HepG2 (cell line): ENCODE measurements around the gene CALU. TPM values are rescaled to one million over a fixed set of nuclear protein-coding genes. Genes with fewer than 3 reads are reported as not detected.

Source experiments
- ATAC-seq: fragments of 200-7000 bp; cut with Tn5 transposase; 3 replicates; pipeline ENCODE4 v1.9.1; 2020; ENCODE audit warnings: mild to moderate bottlenecking, moderate library complexity
- BruUV-seq: library from RNA; stranded (reverse); fragments of 400-500 nt; replicated peaks from 2 replicates; lab custom pipeline; 2021; lab: Mats Ljungman, UMichigan
- CTCF ChIA-PET: fragments of 300-600 bp; formaldehyde crosslinking; extraction: SDS; loops from one replicate; lab custom pipeline; 2021; ENCODE audit warnings: low total read pairs, inconsistent platforms, low intra/inter-chr PET ratio; lab: Yijun Ruan, JAX
- POLR2A ChIA-PET: fragments of 350-600 bp; sonication (Branson Sonifier 250); formaldehyde crosslinking; loops from one replicate; lab custom pipeline; 2020; ENCODE audit warnings: antibody characterized with exemption, inconsistent platforms; lab: Yijun Ruan, JAX
- DNase-seq: peaks from one replicate; pipeline ENCODE4 v3.0.0-alpha.2; 2015; ENCODE audit warnings: low spot score
- FAIRE-seq: peaks from 3 replicates; lab custom pipeline; 2011; peaks lifted over from hg19 to GRCh38; lab: Jason Lieb, UNC
- H2AFZ ChIP-seq: one replicate; pipeline ENCODE4 v1.6.1; 2011; ENCODE audit warnings: low read length, inconsistent platforms
- H3K27ac ChIP-seq: fragments of 300-600 bp; 3 replicates; pipeline ENCODE4 v1.8.0; 2011; ENCODE audit warnings: mixed run types, mild to moderate bottlenecking, mixed read lengths, low read length, inconsistent platforms; ENCODE audit not compliant: insufficient read depth; ENCODE audit errors: extremely low read length
- H3K27me3 ChIP-seq, 2 experiments: fragments of 200-600 bp in 1 of 2; 2 replicates in 1 of 2; 3 replicates in 1 of 2; pipeline versions ENCODE4 v1.6.0 to v1.8.0; 2011; ENCODE audit warnings: low read length in 2 of 2, mild to moderate bottlenecking in 2 of 2, moderate library complexity in 2 of 2, inconsistent platforms in 1 of 2; ENCODE audit not compliant: insufficient read depth in 2 of 2, control insufficient read depth in 1 of 2
- H3K36me3 ChIP-seq, 2 experiments: fragments of 200-600 bp in 1 of 2; replicated peaks in 1 of 2; 2 replicates in 1 of 2; 3 replicates in 1 of 2; pipeline versions ENCODE4 v1.5.1 to v1.8.0; 2011; ENCODE audit warnings: low read length in 2 of 2, inconsistent platforms in 1 of 2; ENCODE audit not compliant: insufficient read depth in 2 of 2, control insufficient read depth in 1 of 2
- H3K4me1 ChIP-seq: 2 replicates; pipeline ENCODE4 v1.5.1; 2012; ENCODE audit warnings: low read length, inconsistent platforms; ENCODE audit not compliant: insufficient read depth
- H3K4me2 ChIP-seq: 2 replicates; pipeline ENCODE4 v1.6.0; 2011; ENCODE audit warnings: low read depth, low read length, inconsistent platforms
- H3K4me3 ChIP-seq, 3 experiments: fragments of 200-600 bp in 1 of 3; sonication (generic), shearing (Covaris generic) in 1 of 3; replicated peaks in 1 of 3; 2 replicates each; pipeline ENCODE4 v1.5.1; 2011 to 2016; ENCODE audit warnings: low read length in 3 of 3, inconsistent platforms in 2 of 3, low read depth in 2 of 3, mild to moderate bottlenecking in 2 of 3, control low read depth in 1 of 3, mixed read lengths in 1 of 3; ENCODE audit not compliant: insufficient read depth in 1 of 3
- H3K79me2 ChIP-seq: one replicate; pipeline ENCODE4 v1.6.1; 2011; ENCODE audit warnings: low read length, inconsistent platforms; ENCODE audit not compliant: insufficient read depth
- H3K9ac ChIP-seq: 2 replicates; pipeline ENCODE4 v1.6.0; 2011; ENCODE audit warnings: mild to moderate bottlenecking, low read depth, low read length, inconsistent platforms; ENCODE audit not compliant: insufficient read depth
- H3K9me3 ChIP-seq: 2 replicates; pipeline ENCODE4 v1.5.1; 2012; ENCODE audit warnings: mild to moderate bottlenecking, low read length
- H4K20me1 ChIP-seq: 2 replicates; pipeline ENCODE4 v1.6.0; 2011; ENCODE audit warnings: inconsistent platforms, mild to moderate bottlenecking, low read length, moderate library complexity; ENCODE audit not compliant: insufficient read depth
- BCL6 ChIP-seq: IDR thresholded peaks from 2 replicates; pipeline ENCODE4 v1.6.1; 2016; ENCODE audit warnings: missing genetic modification reagents, missing compliant biosample characterization
- BRCA1 ChIP-seq: sonication (generic); formaldehyde crosslinking; IDR thresholded peaks from 2 replicates; pipeline ENCODE4 v1.4.0; 2020; ENCODE audit warnings: missing genetic modification reagents
- CBX5 ChIP-seq: sonication (generic); formaldehyde crosslinking; IDR thresholded peaks from 2 replicates; pipeline ENCODE4 v1.4.0; 2020; ENCODE audit warnings: missing genetic modification reagents, borderline replicate concordance
- FOXK2 ChIP-seq: fragments of 450-650 bp; IDR thresholded peaks from 2 replicates; pipeline ENCODE4 v1.6.1; 2016
- KLF13 ChIP-seq: sonication (generic); formaldehyde crosslinking; IDR thresholded peaks from 2 replicates; pipeline ENCODE4 v1.4.0; 2020; ENCODE audit warnings: mild to moderate bottlenecking, missing genetic modification reagents
- MAFK ChIP-seq, 2 experiments: IDR thresholded peaks in 1 of 2; conservative IDR thresholded peaks in 1 of 2; 2 replicates each; pipeline ENCODE4 v1.6.1; 2011; ENCODE audit warnings: improper control_type of control experiment in 2 of 2, low read length in 2 of 2
- MTA1 ChIP-seq: sonication (generic); formaldehyde crosslinking; IDR thresholded peaks from 2 replicates; pipeline ENCODE4 v1.4.0; 2020; ENCODE audit warnings: missing genetic modification reagents, mild to moderate bottlenecking, borderline replicate concordance
- NCOA1 ChIP-seq: sonication (generic); formaldehyde crosslinking; IDR thresholded peaks from 2 replicates; pipeline ENCODE4 v1.9.0; 2021; ENCODE audit warnings: missing genetic modification reagents
- NR2F6 ChIP-seq, 2 experiments: IDR thresholded peaks; 2 replicates each; pipeline ENCODE4 v1.6.1; 2016; ENCODE audit warnings: antibody characterized with exemption in 1 of 2, mild to moderate bottlenecking in 1 of 2
- PCBP1 ChIP-seq: fragments of 200-400 bp; formaldehyde crosslinking; IDR thresholded peaks from 2 replicates; pipeline ENCODE4 v1.6.1; 2017; ENCODE audit warnings: mild to moderate bottlenecking, low read depth, low read length, borderline replicate concordance
- SETDB1 ChIP-seq: sonication (generic); formaldehyde crosslinking; IDR thresholded peaks from 2 replicates; pipeline ENCODE4 v1.5.1; 2020; ENCODE audit warnings: missing genetic modification reagents, mild to moderate bottlenecking, borderline replicate concordance
- ZFAT ChIP-seq: sonication (generic); formaldehyde crosslinking; conservative IDR thresholded peaks from 2 replicates; pipeline ENCODE4 v1.8.1; 2023; ENCODE audit warnings: missing genetic modification reagents, inconsistent platforms
- ZNF20 ChIP-seq: sonication (generic); formaldehyde crosslinking; IDR thresholded peaks from 2 replicates; pipeline ENCODE4 v1.4.0; 2020; ENCODE audit warnings: mild to moderate bottlenecking, moderate library complexity, missing genetic modification reagents
- ZNF432 ChIP-seq: sonication (generic); formaldehyde crosslinking; IDR thresholded peaks from 2 replicates; pipeline ENCODE4 v1.5.0; 2020; ENCODE audit warnings: missing genetic modification reagents, mild to moderate bottlenecking, borderline replicate concordance
- ZNF782 ChIP-seq: sonication (generic); formaldehyde crosslinking; IDR thresholded peaks from 2 replicates; pipeline ENCODE4 v1.4.0; 2020; ENCODE audit warnings: missing genetic modification reagents, mild to moderate bottlenecking, borderline replicate concordance
- ZSCAN12 ChIP-seq: sonication (generic); formaldehyde crosslinking; IDR thresholded peaks from 2 replicates; pipeline ENCODE4 v1.9.0; 2021; ENCODE audit warnings: mild to moderate bottlenecking, missing genetic modification reagents
- WGBS: methylation state at CpG from one replicate; pipeline ENCODE4 v1.1.6; 2017; ENCODE audit warnings: low lambda C conversion rate; 5-methylcytosine and 5-hydroxymethylcytosine counted together
- in situ Hi-C: cut with HindIII; loops from 2 replicates; pipeline ENCODE4 v1.10.0; 2017; ENCODE audit warnings: low pct_unique_long_range_greater_than_20kb; ENCODE audit not compliant: extremely low pct_ligation_motif_present
- intact Hi-C: fragments of 100-400 bp; cut with micrococcal nuclease; formaldehyde crosslinking; loops from one replicate; pipeline ENCODE4 v1.10.0; 2022; ENCODE audit not compliant: unreplicated experiment
- polyA plus RNA-seq, 8 experiments: library from polyadenylated mRNA; depleted of rRNA in 3 of 8; stranded (reverse) in 7 of 8; unstranded in 1 of 8; fragments of >200 nt; fragmentation: Illumina TruSeq in 4 of 8; extraction: Trizol in 4 of 8; gene quantifications; 2 replicates each; pipeline versions ENCODE4 v1.2.1 to v1.2.3, GENCODE V29; 2011 to 2016; ENCODE audit warnings: low read depth in 4 of 8, missing spikeins in 1 of 8, mixed read lengths in 1 of 8; ENCODE audit not compliant: insufficient read depth in 1 of 8
- total RNA-seq, 5 experiments: library from RNA; depleted of rRNA; stranded (reverse); fragments of >200 nt; fragmentation: Illumina TruSeq; extraction: Trizol; gene quantifications; 2 replicates each; pipeline ENCODE4 v1.2.3, GENCODE V29; 2016; ENCODE audit warnings: low read depth in 1 of 5
- TF ChIP-seq, protein P1 (sequence below): sonication (generic); formaldehyde crosslinking; IDR thresholded peaks from 2 replicates; pipeline ENCODE4 v1.5.0; 2020; ENCODE audit warnings: missing genetic modification reagents
- TF ChIP-seq, protein P2 (sequence below): sonication (generic); formaldehyde crosslinking; IDR thresholded peaks from 2 replicates; pipeline ENCODE4 v1.9.0; 2021; ENCODE audit warnings: missing genetic modification reagents, borderline replicate concordance
- TF ChIP-seq, protein P3 (sequence below): sonication (generic); formaldehyde crosslinking; IDR thresholded peaks from 2 replicates; pipeline ENCODE4 v1.8.0; 2022; ENCODE audit warnings: missing genetic modification reagents, mild to moderate bottlenecking, moderate library complexity, borderline replicate concordance
- TF ChIP-seq, protein P4 (sequence below): sonication (generic); formaldehyde crosslinking; IDR thresholded peaks from 2 replicates; pipeline ENCODE4 v1.8.1; 2023; ENCODE audit warnings: mild to moderate bottlenecking, missing genetic modification reagents, borderline replicate concordance

CALU gene
- total and polyA plus RNA-seq, 2 of the 13 experiments (the other 11 are each of a cell fraction or from before 2014, with no cell fraction given) = 198 to 252 TPM

DNA sequence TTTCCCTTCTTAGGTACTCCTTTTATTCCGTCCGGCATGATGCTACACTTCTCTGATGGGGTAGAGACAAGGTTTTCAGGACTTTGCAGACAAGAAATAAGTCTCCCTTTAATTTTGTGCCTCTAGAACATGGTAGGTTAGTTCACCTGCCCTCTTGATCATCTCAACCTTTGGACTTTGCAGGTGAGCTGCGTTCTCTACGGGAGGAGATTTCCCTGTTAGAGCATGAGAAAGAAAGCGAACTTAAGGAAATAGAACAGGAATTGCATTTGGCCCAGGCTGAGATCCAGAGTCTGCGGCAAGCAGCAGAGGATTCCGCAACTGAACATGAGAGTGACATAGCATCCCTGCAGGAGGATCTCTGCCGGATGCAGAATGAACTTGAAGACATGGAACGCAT, 61.8 kb downstream of the CALU start:
- TF ChIP-seq, protein P1, sequence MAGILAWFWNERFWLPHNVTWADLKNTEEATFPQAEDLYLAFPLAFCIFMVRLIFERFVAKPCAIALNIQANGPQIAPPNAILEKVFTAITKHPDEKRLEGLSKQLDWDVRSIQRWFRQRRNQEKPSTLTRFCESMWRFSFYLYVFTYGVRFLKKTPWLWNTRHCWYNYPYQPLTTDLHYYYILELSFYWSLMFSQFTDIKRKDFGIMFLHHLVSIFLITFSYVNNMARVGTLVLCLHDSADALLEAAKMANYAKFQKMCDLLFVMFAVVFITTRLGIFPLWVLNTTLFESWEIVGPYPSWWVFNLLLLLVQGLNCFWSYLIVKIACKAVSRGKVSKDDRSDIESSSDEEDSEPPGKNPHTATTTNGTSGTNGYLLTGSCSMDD (CRISPR knock-in tag) = no peak
- TF ChIP-seq NCOA1 (CRISPR knock-in tag) = no peak
- no peak for TF ChIP-seq BRCA1 (CRISPR knock-in tag)
- TF ChIP-seq, protein P2, sequence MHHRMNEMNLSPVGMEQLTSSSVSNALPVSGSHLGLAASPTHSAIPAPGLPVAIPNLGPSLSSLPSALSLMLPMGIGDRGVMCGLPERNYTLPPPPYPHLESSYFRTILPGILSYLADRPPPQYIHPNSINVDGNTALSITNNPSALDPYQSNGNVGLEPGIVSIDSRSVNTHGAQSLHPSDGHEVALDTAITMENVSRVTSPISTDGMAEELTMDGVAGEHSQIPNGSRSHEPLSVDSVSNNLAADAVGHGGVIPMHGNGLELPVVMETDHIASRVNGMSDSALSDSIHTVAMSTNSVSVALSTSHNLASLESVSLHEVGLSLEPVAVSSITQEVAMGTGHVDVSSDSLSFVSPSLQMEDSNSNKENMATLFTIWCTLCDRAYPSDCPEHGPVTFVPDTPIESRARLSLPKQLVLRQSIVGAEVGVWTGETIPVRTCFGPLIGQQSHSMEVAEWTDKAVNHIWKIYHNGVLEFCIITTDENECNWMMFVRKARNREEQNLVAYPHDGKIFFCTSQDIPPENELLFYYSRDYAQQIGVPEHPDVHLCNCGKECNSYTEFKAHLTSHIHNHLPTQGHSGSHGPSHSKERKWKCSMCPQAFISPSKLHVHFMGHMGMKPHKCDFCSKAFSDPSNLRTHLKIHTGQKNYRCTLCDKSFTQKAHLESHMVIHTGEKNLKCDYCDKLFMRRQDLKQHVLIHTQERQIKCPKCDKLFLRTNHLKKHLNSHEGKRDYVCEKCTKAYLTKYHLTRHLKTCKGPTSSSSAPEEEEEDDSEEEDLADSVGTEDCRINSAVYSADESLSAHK (CRISPR knock-in tag) = no peak
- TF ChIP-seq FOXK2 = no peak
- TF ChIP-seq ZSCAN12 (CRISPR knock-in tag) = no peak
- no peak for TF ChIP-seq NR2F6 (IDR thresholded peaks at IDR 0.05)
- TF ChIP-seq NR2F6 (CRISPR knock-in tag; IDR thresholded peaks at IDR 0.05) = no peak
- TF ChIP-seq ZFAT = no peak
- TF ChIP-seq, protein P3, sequence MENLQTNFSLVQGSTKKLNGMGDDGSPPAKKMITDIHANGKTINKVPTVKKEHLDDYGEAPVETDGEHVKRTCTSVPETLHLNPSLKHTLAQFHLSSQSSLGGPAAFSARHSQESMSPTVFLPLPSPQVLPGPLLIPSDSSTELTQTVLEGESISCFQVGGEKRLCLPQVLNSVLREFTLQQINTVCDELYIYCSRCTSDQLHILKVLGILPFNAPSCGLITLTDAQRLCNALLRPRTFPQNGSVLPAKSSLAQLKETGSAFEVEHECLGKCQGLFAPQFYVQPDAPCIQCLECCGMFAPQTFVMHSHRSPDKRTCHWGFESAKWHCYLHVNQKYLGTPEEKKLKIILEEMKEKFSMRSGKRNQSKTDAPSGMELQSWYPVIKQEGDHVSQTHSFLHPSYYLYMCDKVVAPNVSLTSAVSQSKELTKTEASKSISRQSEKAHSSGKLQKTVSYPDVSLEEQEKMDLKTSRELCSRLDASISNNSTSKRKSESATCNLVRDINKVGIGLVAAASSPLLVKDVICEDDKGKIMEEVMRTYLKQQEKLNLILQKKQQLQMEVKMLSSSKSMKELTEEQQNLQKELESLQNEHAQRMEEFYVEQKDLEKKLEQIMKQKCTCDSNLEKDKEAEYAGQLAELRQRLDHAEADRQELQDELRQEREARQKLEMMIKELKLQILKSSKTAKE (CRISPR knock-in tag) = no peak
- TF ChIP-seq MAFK (conservative IDR thresholded peaks at IDR 0.05 in 1 of 2, IDR thresholded peaks at IDR 0.05 in 1 of 2; ENCODE audit: low read length in 2 of 2) = no peak
- no peak for TF ChIP-seq SETDB1
- no peak for TF ChIP-seq BCL6 (CRISPR knock-in tag)
- TF ChIP-seq CBX5 (CRISPR knock-in tag) = no peak
- no peak for TF ChIP-seq ZNF20 (CRISPR knock-in tag)
- TF ChIP-seq PCBP1 = no peak
- TF ChIP-seq ZNF432 = no peak
- TF ChIP-seq MTA1 (CRISPR knock-in tag) = no peak
- TF ChIP-seq ZNF782 = no peak
- TF ChIP-seq KLF13 (CRISPR knock-in tag) = no peak
- TF ChIP-seq, protein P4, sequence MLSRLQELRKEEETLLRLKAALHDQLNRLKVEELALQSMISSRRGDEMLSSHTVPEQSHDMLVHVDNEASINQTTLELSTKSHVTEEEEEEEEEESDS (CRISPR knock-in tag) = no peak
- POLR2A ChIA-PET = no interaction called here
- intact Hi-C loops = no loop called here
- H3K4me1 ChIP-seq = no peaks in the 10 kb centered on the region
- no peak for DNase-seq
- H3K27me3 ChIP-seq = peaks cover 5 to 16% of the 10 kb centered on the region in 2 experiments; a peak in 3 of 5 replicates
- in situ Hi-C loops = no loop called here
- no peak overlapping the region for H3K27ac ChIP-seq
- no peak for ATAC-seq
- no peak for FAIRE-seq
- no peak overlapping the region for H3K4me2 ChIP-seq
- CTCF ChIA-PET = no interaction called here
- no TSS peak for BruUV-seq
- no peaks in the 10 kb centered on the region for H4K20me1 ChIP-seq
- no peaks in the 10 kb centered on the region for H3K36me3 ChIP-seq
- no peak overlapping the region for H3K9ac ChIP-seq
- H3K79me2 ChIP-seq = no peaks in the 10 kb centered on the region
- no peak overlapping the region for H3K4me3 ChIP-seq
- no peak overlapping the region for H2AFZ ChIP-seq
- H3K9me3 ChIP-seq = no peaks in the 10 kb centered on the region
- 53% methylated on average over 9 of the region's 9 CpGs for WGBS
